ENCODE measurements around the gene MAP4K2. TPM values are rescaled to one million over a fixed set of nuclear protein-coding genes. Genes with fewer than 3 reads are reported as not detected.

Gene MAP4K2
- polyA plus RNA-seq, 1 of the 3 experiments (the other 2 are of a cell fraction) = 20.0 TPM

GRCh38 chr11:64810891-64811272 is 7.9 kb upstream of the MAP4K2 start:
- Histone ChIP-seq H3K9me3 (no peaks in the 10 kb centered on the region), H3K27me3 (ENCODE audit: insufficient read depth) (no peaks in the 10 kb centered on the region), H2AFZ (ENCODE audit: low read depth) (peak overlapping the region; percentile 93; the same call in 1 of the 2 replicates), H3K27ac (ENCODE audit: low read depth in 2 of 2, low read length in 1 of 2) (peak overlapping the region in 1 of 2 experiments; percentile 37; a peak in 1 of 4 replicates), H4K20me1 (ENCODE audit: insufficient read depth) (no peaks in the 10 kb centered on the region), H3K36me3 (replicated peaks in 1 of 2; ENCODE audit: control insufficient read depth in 1 of 2, insufficient read depth in 2 of 2, low read length in 1 of 2) (peaks cover 0 to 20% of the 10 kb centered on the region in 2 experiments), H3K4me2 (peak overlapping the region; percentile 99), H3K4me3 (ENCODE audit: low read depth in 2 of 2, low read length in 1 of 2) (peak overlapping the region; percentile 68 to 96), H3K9ac (no peak overlapping the region), H3K4me1 (ENCODE audit: control insufficient read depth in 1 of 2, insufficient read depth in 2 of 2, low read depth in 1 of 2, low read length in 1 of 2) (peaks cover 8% of the 10 kb centered on the region in 2 experiments; a peak in 2 of 4 replicates), H3K9me2 (no peaks in the 10 kb centered on the region), H3K79me2 (ENCODE audit: insufficient read depth) (peaks cover 11% of the 10 kb centered on the region), H3F3A (replicated peaks; ENCODE audit: insufficient read depth) (peaks cover 4% of the 10 kb centered on the region)
- ChIA-PET CTCF (interaction anchor here (0.9 to 1.6 kb wide), 6 partner anchors 24 to 122 kb away, joined by 3 to 6 read pairs (median 4); partner anchors contain the start of gene CDC42BPG), POLR2A (interaction anchor here (1.0 to 1.7 kb wide), 4 partner anchors 11 to 67 kb away, joined by 3 to 6 read pairs (median 4); partner anchors contain the start of gene EHD1)
- WGBS (ENCODE audit: low lambda C conversion rate) = 64% methylated on average over 17 of the region's 17 CpGs
- DNase-seq = no peak
- TF ChIP-seq MXI1 (IDR thresholded peaks at IDR 0.05; ENCODE audit: low read depth, low read length) = no peak
- TF ChIP-seq, protein P1, sequence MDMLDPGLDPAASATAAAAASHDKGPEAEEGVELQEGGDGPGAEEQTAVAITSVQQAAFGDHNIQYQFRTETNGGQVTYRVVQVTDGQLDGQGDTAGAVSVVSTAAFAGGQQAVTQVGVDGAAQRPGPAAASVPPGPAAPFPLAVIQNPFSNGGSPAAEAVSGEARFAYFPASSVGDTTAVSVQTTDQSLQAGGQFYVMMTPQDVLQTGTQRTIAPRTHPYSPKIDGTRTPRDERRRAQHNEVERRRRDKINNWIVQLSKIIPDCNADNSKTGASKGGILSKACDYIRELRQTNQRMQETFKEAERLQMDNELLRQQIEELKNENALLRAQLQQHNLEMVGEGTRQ (IDR thresholded peaks at IDR 0.05; ENCODE audit: borderline replicate concordance, low read depth, low read length) = no peak
- TF ChIP-seq FOXM1 (IDR thresholded peaks at IDR 0.05; ENCODE audit: low read depth) = no peak
- TF ChIP-seq ELF1 (IDR thresholded peaks at IDR 0.05) = no peak
- TF ChIP-seq FOXJ3 (CRISPR knock-in tag; IDR thresholded peaks at IDR 0.05) = no peak
- TF ChIP-seq SMC3 (IDR thresholded peaks at IDR 0.05; ENCODE audit: low read depth, low read length) = no peak
- TF ChIP-seq REST (IDR thresholded peaks at IDR 0.05; ENCODE audit: low read depth, low read length) = no peak
- TF ChIP-seq RCOR1 (IDR thresholded peaks at IDR 0.05; ENCODE audit: low read length) = no peak
- no peak for TF ChIP-seq POLR2AphosphoS5 (IDR thresholded peaks at IDR 0.05; ENCODE audit: low read depth, low read length)
- TF ChIP-seq, protein P2, sequence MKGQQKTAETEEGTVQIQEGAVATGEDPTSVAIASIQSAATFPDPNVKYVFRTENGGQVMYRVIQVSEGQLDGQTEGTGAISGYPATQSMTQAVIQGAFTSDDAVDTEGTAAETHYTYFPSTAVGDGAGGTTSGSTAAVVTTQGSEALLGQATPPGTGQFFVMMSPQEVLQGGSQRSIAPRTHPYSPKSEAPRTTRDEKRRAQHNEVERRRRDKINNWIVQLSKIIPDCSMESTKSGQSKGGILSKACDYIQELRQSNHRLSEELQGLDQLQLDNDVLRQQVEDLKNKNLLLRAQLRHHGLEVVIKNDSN (IDR thresholded peaks at IDR 0.05; ENCODE audit: borderline replicate concordance, low read depth) = no peak
- TF ChIP-seq IRF3 (IDR thresholded peaks at IDR 0.05; ENCODE audit: low read depth, low read length) = no peak
- no peak for TF ChIP-seq FOSL2 (IDR thresholded peaks at IDR 0.05; ENCODE audit: borderline replicate concordance, low read depth)
- TF ChIP-seq MEF2A (IDR thresholded peaks at IDR 0.05; ENCODE audit: borderline replicate concordance, low read depth) = no peak
- TF ChIP-seq, protein P3, sequence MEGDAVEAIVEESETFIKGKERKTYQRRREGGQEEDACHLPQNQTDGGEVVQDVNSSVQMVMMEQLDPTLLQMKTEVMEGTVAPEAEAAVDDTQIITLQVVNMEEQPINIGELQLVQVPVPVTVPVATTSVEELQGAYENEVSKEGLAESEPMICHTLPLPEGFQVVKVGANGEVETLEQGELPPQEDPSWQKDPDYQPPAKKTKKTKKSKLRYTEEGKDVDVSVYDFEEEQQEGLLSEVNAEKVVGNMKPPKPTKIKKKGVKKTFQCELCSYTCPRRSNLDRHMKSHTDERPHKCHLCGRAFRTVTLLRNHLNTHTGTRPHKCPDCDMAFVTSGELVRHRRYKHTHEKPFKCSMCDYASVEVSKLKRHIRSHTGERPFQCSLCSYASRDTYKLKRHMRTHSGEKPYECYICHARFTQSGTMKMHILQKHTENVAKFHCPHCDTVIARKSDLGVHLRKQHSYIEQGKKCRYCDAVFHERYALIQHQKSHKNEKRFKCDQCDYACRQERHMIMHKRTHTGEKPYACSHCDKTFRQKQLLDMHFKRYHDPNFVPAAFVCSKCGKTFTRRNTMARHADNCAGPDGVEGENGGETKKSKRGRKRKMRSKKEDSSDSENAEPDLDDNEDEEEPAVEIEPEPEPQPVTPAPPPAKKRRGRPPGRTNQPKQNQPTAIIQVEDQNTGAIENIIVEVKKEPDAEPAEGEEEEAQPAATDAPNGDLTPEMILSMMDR (IDR thresholded peaks at IDR 0.05) = no peak
- TF ChIP-seq RAD21 (IDR thresholded peaks at IDR 0.05; ENCODE audit: low read length) = no peak
- TF ChIP-seq, protein P4, sequence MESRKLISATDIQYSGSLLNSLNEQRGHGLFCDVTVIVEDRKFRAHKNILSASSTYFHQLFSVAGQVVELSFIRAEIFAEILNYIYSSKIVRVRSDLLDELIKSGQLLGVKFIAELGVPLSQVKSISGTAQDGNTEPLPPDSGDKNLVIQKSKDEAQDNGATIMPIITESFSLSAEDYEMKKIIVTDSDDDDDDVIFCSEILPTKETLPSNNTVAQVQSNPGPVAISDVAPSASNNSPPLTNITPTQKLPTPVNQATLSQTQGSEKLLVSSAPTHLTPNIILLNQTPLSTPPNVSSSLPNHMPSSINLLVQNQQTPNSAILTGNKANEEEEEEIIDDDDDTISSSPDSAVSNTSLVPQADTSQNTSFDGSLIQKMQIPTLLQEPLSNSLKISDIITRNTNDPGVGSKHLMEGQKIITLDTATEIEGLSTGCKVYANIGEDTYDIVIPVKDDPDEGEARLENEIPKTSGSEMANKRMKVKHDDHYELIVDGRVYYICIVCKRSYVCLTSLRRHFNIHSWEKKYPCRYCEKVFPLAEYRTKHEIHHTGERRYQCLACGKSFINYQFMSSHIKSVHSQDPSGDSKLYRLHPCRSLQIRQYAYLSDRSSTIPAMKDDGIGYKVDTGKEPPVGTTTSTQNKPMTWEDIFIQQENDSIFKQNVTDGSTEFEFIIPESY (IDR thresholded peaks at IDR 0.05; ENCODE audit: borderline replicate concordance, low read depth) = no peak
- TF ChIP-seq NRF1 (IDR thresholded peaks at IDR 0.05; ENCODE audit: low read depth, low read length) = no peak
- TF ChIP-seq YY1 (IDR thresholded peaks at IDR 0.05; ENCODE audit: low read depth) = no peak
- no peak for TF ChIP-seq NFIC (IDR thresholded peaks at IDR 0.05; ENCODE audit: borderline replicate concordance)
